Small intestine (tissue), 7 donors: ENCODE data around the gene DDI2. TPM values are rescaled to one million over a fixed set of nuclear protein-coding genes. Genes with fewer than 3 reads are reported as not detected.
"Not testable (repeated sequence)": the region's sequence is repeated elsewhere in the genome, so short reads cannot be mapped to it uniquely, and the experiment has no call there.

ENCODE experiments used
- DNase-seq, 2 donors: peaks; one replicate each; pipeline versions ENCODE4 v3.0.0 to v3.0.0-alpha.2; 2013
- FAIRE-seq: peaks from 2 replicates; lab custom pipeline; 2012; peaks lifted over from hg19 to GRCh38; lab: Jason Lieb, UNC
- H3K27ac ChIP-seq, 3 donors: one replicate each; pipeline ENCODE4 v1.5.1; 2013; ENCODE audit warnings: low read length in 2 of 3, mild to moderate bottlenecking in 2 of 3, control low read depth in 1 of 3, inconsistent platforms in 1 of 3, low read depth in 1 of 3, moderate library complexity in 1 of 3
- H3K27me3 ChIP-seq, 3 donors: one replicate each; pipeline ENCODE4 v1.6.1; 2013; ENCODE audit warnings: low read length in 3 of 3, inconsistent platforms in 1 of 3; ENCODE audit not compliant: control insufficient read depth in 3 of 3, insufficient read depth in 3 of 3
- H3K36me3 ChIP-seq, 3 donors: one replicate each; pipeline ENCODE4 v1.6.1; 2013; ENCODE audit warnings: low read length in 3 of 3, inconsistent platforms in 1 of 3, low read depth in 1 of 3, mild to moderate bottlenecking in 1 of 3, moderate library complexity in 1 of 3; ENCODE audit not compliant: control insufficient read depth in 3 of 3, insufficient read depth in 2 of 3
- H3K4me1 ChIP-seq, 3 donors: one replicate each; pipeline ENCODE4 v1.6.1; 2013; ENCODE audit warnings: low read length in 2 of 3, inconsistent platforms in 1 of 3, low read depth in 1 of 3, mild to moderate bottlenecking in 1 of 3, moderate library complexity in 1 of 3; ENCODE audit not compliant: control insufficient read depth in 3 of 3, insufficient read depth in 2 of 3
- H3K4me3 ChIP-seq, 3 donors: one replicate each; pipeline ENCODE4 v1.5.1; 2013; ENCODE audit warnings: low read length in 3 of 3, control low read depth in 1 of 3, inconsistent platforms in 1 of 3, low read depth in 1 of 3, mild to moderate bottlenecking in 1 of 3, moderate library complexity in 1 of 3
- H3K9me3 ChIP-seq, 2 donors: one replicate each; pipeline ENCODE4 v1.6.1; 2013; ENCODE audit warnings: low read depth in 1 of 2, low read length in 1 of 2; ENCODE audit not compliant: control insufficient read depth in 2 of 2, insufficient read depth in 1 of 2
- WGBS, 3 donors: extraction: QIAGEN DNeasy Blood & Tissue Kit; methylation state at CpG; one replicate each; pipeline ENCODE4 v1.1.7; 2013; 5-methylcytosine and 5-hydroxymethylcytosine counted together
- polyA plus RNA-seq, 4 donors: library from polyadenylated mRNA; stranded (reverse) in 3 of 4; unstranded in 1 of 4; fragments of 200-250 nt in 3 of 4; fragments of 120-200 nt in 1 of 4; gene quantifications; one replicate each; pipeline versions ENCODE4 v1.2.1 to v1.2.3, GENCODE V29; 2013
- donor health status: healthy with polysubstance abuse.
- donor health status: control.
- donor health status: control.
- donor health status: Bipolar disorder and iron deficiency.
- donor health status: healthy.

The DDI2 gene
- polyA plus RNA-seq, 4 donors = 4.3 to 34.7 (median 9.7) TPM

- Histone ChIP-seq H3K27ac (no peak overlapping the region), H3K27me3 (peaks cover 0 to 2% (median 0%) of the 10 kb centered on the region in 3 donors), H3K4me3 (no peak overlapping the region), H3K9me3 (no peaks in the 10 kb centered on the region), H3K36me3 (no peaks in the 10 kb centered on the region), H3K4me1 (peaks cover 0 to 5% (median 0%) of the 10 kb centered on the region in 3 donors)
- WGBS, 3 donors = 69 to 83% (median 82%) methylated on average over 2 of the region's 2 CpGs
- FAIRE-seq (no peak), DNase-seq (no peak)
These were observed 18.8 kb upstream of the DDI2 start for GRCh38 chr1:15598436-15598835.

- WGBS, 3 donors = 0 to 3% (median 2%) methylated on average over 56 of the region's 56 CpGs
These were observed 13.9 kb upstream of the DDI2 start for GRCh38 chr1:15603050-15603965.

GRCh38 chr1:15603966-15604282 is 13.3 kb upstream of the DDI2 start:
- not testable (repeated sequence) for DNase-seq, H3K36me3 ChIP-seq, FAIRE-seq, H3K27me3 ChIP-seq, H3K9me3 ChIP-seq
- Histone ChIP-seq H3K4me1 (peaks cover 0 to 23% (median 0%) of the 10 kb centered on the region in 3 donors), H3K27ac (peak overlapping the region; percentile 76 to 91 (median 77)), H3K4me3 (peak overlapping the region in 2 of 3 donors; percentile 62 to 81)
- 68 to 71% (median 70%) methylated on average over 13 of the region's 13 CpGs for WGBS, 3 donors

More at GRCh38 chr1:15603050-15603965, 13.9 kb upstream of the DDI2 start:
- Histone ChIP-seq H3K27me3 (no peaks in the 10 kb centered on the region), H3K4me1 (peaks cover 0 to 23% (median 0%) of the 10 kb centered on the region in 3 donors), H3K9me3 (peaks cover 0 to 7% of the 10 kb centered on the region in 2 donors), H3K27ac (peak overlapping the region; percentile 76 to 91 (median 77)), H3K4me3 (peak overlapping the region; percentile 43 to 81 (median 62)), H3K36me3 (no peaks in the 10 kb centered on the region)
- FAIRE-seq (no peak), DNase-seq (peak; percentile 98)

GRCh38 chr1:15604400-15604799 is 12.9 kb upstream of the DDI2 start:
- not testable (repeated sequence) for H3K27ac ChIP-seq, H3K27me3 ChIP-seq, H3K36me3 ChIP-seq, DNase-seq, H3K4me3 ChIP-seq, H3K9me3 ChIP-seq, FAIRE-seq
- H3K4me1 ChIP-seq = peaks cover 0 to 23% (median 0%) of the 10 kb centered on the region in 3 donors
- 96 to 97% (median 96%) methylated on average over 20 to 21 of the region's 21 CpGs for WGBS, 3 donors

- H3K9me3 ChIP-seq = peaks cover 0 to 11% of the 10 kb centered on the region in 2 donors
- DNase-seq (peak; percentile 85 to 89), FAIRE-seq (no peak)
- H3K4me3 ChIP-seq = no peak overlapping the region
- H3K36me3 ChIP-seq = no peaks in the 10 kb centered on the region
- 68 to 72% (median 70%) methylated on average over 11 of the region's 11 CpGs for WGBS, 3 donors
- H3K27me3 ChIP-seq = no peaks in the 10 kb centered on the region
- peaks cover 0 to 23% (median 0%) of the 10 kb centered on the region in 3 donors for H3K4me1 ChIP-seq
- H3K27ac ChIP-seq = peak overlapping the region in 2 of 3 donors; percentile 8 to 80
These were observed 11.6 kb upstream of the DDI2 start for GRCh38 chr1:15605398-15606383.

- H3K27ac ChIP-seq = no peak overlapping the region
- WGBS, 3 donors = 84 to 94% (median 85%) methylated on average over 7 of the region's 7 CpGs
- FAIRE-seq = no peak
These were observed 7.6 kb upstream of the DDI2 start for GRCh38 chr1:15609631-15610030.

GRCh38 chr1:15610167-15610566 is 7.1 kb upstream of the DDI2 start:
- no peak overlapping the region for H3K27ac ChIP-seq
- FAIRE-seq (no peak), DNase-seq (no peak)
- no peaks in the 10 kb centered on the region for H3K27me3 ChIP-seq
- peaks cover 0 to 3% of the 10 kb centered on the region in 2 donors for H3K9me3 ChIP-seq
- no peak overlapping the region for H3K4me3 ChIP-seq
- peaks cover 0 to 13% (median 0%) of the 10 kb centered on the region in 3 donors for H3K4me1 ChIP-seq
- 68 to 75% (median 69%) methylated on average over 4 of the region's 4 CpGs for WGBS, 3 donors
- no peaks in the 10 kb centered on the region for H3K36me3 ChIP-seq

More at GRCh38 chr1:15609631-15610030, 7.6 kb upstream of the DDI2 start:
- Histone ChIP-seq H3K4me3 (no peak overlapping the region), H3K9me3 (peaks cover 0 to 3% of the 10 kb centered on the region in 2 donors), H3K4me1 (peaks cover 0 to 14% (median 0%) of the 10 kb centered on the region in 3 donors), H3K36me3 (no peaks in the 10 kb centered on the region), H3K27me3 (no peaks in the 10 kb centered on the region)
- no peak for DNase-seq
